GM12878 (cell line): Measurements from ENCODE around the gene HDDC2.

Source experiments
- EZH2 ChIP-seq: IDR thresholded peaks from 2 replicates; pipeline ENCODE4 v1.6.1; 2012; ENCODE audit warnings: low read depth, mild to moderate bottlenecking, control low read depth, inconsistent platforms, low read length, borderline replicate concordance; ENCODE audit not compliant: control insufficient read depth
- SMAD1 ChIP-seq: fragments of 450-650 bp; IDR thresholded peaks from 2 replicates; pipeline ENCODE4 v1.6.1; 2018; ENCODE audit warnings: mild to moderate bottlenecking, low read depth; ENCODE audit not compliant: partially characterized antibody

DNA sequence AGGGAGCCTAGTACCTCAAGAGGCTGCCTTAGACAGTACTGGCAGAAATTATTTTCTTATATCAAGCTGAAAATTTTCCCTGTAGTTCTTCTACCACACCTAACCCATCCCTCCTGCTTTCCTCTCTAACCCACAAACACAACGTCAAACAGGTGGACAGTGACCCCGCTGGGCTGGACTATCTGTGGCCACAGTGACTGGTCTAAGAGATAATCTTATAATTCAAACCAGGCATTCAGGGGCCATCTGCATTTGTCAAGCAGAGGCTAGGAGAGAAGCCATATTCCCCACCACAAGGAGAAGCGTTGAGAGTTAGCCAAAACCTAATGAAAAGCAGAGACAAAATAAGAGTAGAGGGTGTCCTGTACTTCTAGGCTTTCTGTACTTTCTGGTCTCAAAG is 8.2 kb downstream of the HDDC2 start:
- no peak for TF ChIP-seq EZH2
- TF ChIP-seq SMAD1: no peak
